Measurements from ENCODE around the gene NOX3. TPM values are rescaled to one million over a fixed set of nuclear protein-coding genes. Genes with fewer than 3 reads are reported as not detected.

Gene NOX3
- total RNA-seq, 1 experiment from 2014 or later = not detected

GRCh38 chr6:155383913-155384312 is 71.7 kb downstream of the NOX3 start:
- Mint-ChIP-seq H3K27me3 (ENCODE audit: low read depth) (no peaks in the 10 kb centered on the region), H3K4me3 (no peak overlapping the region), H3K27ac (no peak overlapping the region), H3K36me3 (ENCODE audit: insufficient read depth in 1 of 3, low read depth in 3 of 3) (no peaks in the 10 kb centered on the region; a peak in 2 of 7 replicates), H3K4me1 (no peaks in the 10 kb centered on the region), H3K9me3 (no peaks in the 10 kb centered on the region)
- H2BK15ac ChIP-seq (ENCODE audit: low read depth, low read length) = no peak overlapping the region
- no peak overlapping the region for H3K9ac ChIP-seq (ENCODE audit: extremely low read depth, insufficient read length, low read length)
- H3T11ph ChIP-seq (ENCODE audit: low read length) = no peak overlapping the region
- H4K91ac ChIP-seq (ENCODE audit: insufficient read length, low read depth, low read length) = no peak overlapping the region
- no peak overlapping the region for H2BK12ac ChIP-seq (ENCODE audit: insufficient read length, low read depth, low read length)
- no peak overlapping the region for H4K5ac ChIP-seq (ENCODE audit: insufficient read length, low read depth, low read length)
- H3K23ac ChIP-seq (ENCODE audit: insufficient read length, low read depth, low read length) = no peak overlapping the region
- TF ChIP-seq CTCF (conservative IDR thresholded peaks at IDR 0.05) = no peak
- H2AK5ac ChIP-seq (ENCODE audit: insufficient read length, low read length) = no peak overlapping the region
- no peaks in the 10 kb centered on the region for H3K79me2 ChIP-seq (ENCODE audit: insufficient read depth, low read length)
- no peak overlapping the region for H3K14ac ChIP-seq (ENCODE audit: insufficient read depth, low read length)
- no peaks in the 10 kb centered on the region for H3K23me2 ChIP-seq (ENCODE audit: insufficient read length, low read depth, low read length, poor library complexity, severe bottlenecking)
- no CpG with 5 or more reads among the region's 5 CpGs for WGBS (ENCODE audit: extremely low coverage, insufficient read length, low lambda C conversion rate)
- H3K4ac ChIP-seq (ENCODE audit: low read depth, low read length) = no peak overlapping the region
- no peak overlapping the region for H2BK20ac ChIP-seq (ENCODE audit: low read depth, low read length, poor library complexity, severe bottlenecking)
- no peak overlapping the region for H3K4me2 ChIP-seq (ENCODE audit: insufficient read depth, insufficient read length, low read length)
- no peak for DNase-seq
- no peak overlapping the region for H2BK5ac ChIP-seq (ENCODE audit: insufficient read length, low read length)
- no peak overlapping the region for H3K56ac ChIP-seq (ENCODE audit: insufficient read length, low read depth, low read length)
- no peaks in the 10 kb centered on the region for H3K4me1 ChIP-seq (ENCODE audit: insufficient read depth, low read length)
- H3K27ac ChIP-seq (ENCODE audit: insufficient read length, low read depth, low read length) = no peak overlapping the region
- H2BK120ac ChIP-seq (ENCODE audit: low read depth, low read length, poor library complexity, severe bottlenecking) = no peak overlapping the region
- no peaks in the 10 kb centered on the region for H3K79me1 ChIP-seq (ENCODE audit: insufficient read depth, low read depth, low read length, poor library complexity, severe bottlenecking)
- H4K20me1 ChIP-seq (ENCODE audit: control insufficient read depth, insufficient read depth, insufficient read length) = no peaks in the 10 kb centered on the region
- H3K9me3 ChIP-seq (ENCODE audit: control insufficient read depth, low read depth, low read length) = no peaks in the 10 kb centered on the region
- no peak overlapping the region for H2AFZ ChIP-seq (ENCODE audit: low read length)
- H3K18ac ChIP-seq (ENCODE audit: insufficient read length, low read depth, low read length) = no peak overlapping the region
- no peak overlapping the region for H4K8ac ChIP-seq (replicated peaks; ENCODE audit: insufficient read length, low read depth, low read length)
- H3K27me3 ChIP-seq (ENCODE audit: insufficient read depth, low read length) = no peaks in the 10 kb centered on the region
